GM18861 (cell line): ENCODE results near the gene ABCF1.

ENCODE experiments used
- ATAC-seq: cut with Tn5 transposase; IDR thresholded peaks from one replicate; pipeline ENCODE4 v1.9.1; 2021; ENCODE audit not compliant: unreplicated experiment

ABCF1 gene

DNA sequence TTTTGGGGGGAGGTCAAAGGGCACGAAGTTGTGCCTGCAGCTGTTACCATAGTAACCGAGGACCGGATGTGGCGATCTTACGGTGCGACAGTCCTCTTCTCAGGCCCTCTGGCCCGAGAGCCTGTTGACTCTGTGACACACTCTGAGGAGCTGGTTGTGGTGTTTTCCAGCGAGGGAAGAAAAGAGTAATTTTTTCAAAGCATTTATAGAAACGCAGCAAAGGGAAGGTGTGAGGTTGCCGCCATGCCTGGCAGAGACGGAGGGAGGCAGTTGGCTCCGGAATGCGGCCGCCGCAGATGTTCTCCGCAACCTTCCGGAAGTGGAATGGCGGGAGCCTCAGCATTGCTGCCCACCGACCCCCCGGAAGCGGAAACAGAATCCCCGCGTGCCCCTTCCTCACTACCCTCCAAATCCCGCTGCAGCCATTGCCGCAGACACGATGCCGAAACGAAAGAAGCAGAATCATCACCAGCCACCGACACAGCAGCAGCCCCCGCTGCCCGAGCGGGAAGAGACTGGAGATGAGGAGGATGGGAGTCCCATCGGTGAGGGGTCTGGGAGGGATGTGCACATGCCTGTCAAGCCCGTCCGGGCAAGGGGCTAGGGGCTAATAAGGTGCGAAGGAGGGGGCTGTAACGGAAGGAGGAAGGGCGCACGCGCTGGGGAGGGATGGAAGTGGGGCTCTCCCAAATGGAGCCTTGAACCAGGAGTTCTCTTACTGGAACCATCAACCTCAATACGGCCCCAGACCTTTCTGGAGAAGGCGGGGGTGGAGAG, 14.1 kb upstream of the ABCF1 start, which contains the start of gene PRR3:
Gene PRR3, plus strand, starts transcription at position 390 of the 777 bp plus-strand sequence. Its CDS starts 50 bp downstream, at position 440.
- ATAC-seq, result peak; percentile 55

- no peak for ATAC-seq
Observed at GRCh38 chr6:30557683-30557981, 13.6 kb upstream of the ABCF1 start.

DNA sequence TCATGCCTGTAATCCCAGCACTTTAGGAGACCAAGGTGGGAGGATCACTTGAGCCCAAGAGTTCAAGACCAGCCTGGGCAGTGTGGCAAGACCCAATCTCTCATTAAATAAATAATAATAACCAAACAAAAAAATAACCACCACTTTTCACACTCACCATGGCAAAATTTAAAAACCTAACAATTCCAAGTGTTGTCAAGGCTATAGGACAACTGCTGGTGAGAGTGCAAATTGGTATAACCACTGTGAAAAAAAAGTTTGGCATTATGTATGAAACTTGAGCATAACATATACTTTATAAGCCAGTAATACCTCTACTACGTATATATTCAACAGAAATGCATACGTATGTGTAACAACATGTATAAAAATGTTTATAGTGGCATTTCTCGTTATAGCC, 10.3 kb upstream of the ABCF1 start:
- ATAC-seq, result no peak

DNA sequence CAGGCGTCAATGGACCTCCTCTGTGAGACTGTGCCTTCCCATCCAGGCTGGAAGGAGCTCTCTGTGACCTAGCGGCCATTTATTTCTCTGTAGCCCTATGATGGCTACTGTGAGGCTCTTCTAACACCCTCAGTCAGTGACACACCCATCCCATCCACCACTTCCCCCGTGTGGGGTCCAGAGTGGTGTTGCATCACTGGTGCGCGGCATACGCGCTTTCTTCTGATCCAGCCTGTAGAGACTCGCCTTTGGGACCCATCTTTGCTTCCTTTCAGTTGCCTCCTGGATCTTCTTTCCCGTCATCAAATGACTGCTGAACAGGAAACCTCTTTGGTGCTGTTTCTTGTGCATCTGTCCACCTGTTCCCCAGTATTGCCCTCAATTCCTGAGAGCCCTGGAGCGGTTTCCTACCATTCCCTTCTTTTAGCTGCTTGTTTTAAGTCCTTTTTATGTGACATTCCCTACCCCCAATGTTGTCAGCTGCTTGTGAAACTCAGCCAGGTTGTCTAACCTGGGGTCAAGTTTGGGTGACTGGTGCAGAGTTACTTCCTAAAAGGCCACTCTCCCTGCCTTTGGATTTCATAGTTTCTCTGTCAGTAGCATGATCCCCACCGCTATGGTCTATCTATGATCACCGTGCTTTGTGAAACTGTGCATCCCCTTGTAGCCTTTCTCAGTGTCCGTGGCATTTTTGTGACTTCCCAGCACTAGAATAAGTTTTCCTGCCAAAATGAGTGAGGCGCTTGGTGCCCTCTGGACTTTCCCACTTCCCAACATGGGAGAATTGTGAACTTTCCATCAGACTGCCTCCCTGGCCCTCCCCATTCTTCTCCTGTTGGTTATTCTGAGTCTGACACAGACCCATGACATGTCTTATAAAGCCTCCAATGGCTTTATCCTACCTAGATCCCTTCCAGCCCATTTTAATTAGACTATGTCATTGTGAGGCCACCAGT, 8.5 kb upstream of the ABCF1 start:
- no peak for ATAC-seq

DNA sequence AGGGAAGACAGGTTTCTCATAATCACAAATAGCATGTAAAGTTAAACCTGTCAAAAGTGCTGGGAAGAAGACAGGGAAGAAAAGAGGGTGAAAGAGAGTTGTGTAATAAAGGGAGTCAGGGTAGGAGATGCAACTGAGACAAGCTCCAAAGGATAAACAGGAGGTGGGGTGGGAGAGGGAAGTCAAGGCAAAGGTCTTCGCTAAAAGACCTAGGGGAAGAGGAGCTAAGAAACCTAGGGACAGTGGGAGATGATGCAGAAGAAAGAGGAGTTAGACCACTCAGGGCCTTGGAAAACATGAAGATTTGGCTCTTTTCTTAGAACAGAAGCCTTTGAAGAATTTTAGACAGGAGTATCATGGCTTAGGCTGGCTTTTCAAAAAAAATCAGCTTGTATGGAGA, 7.1 kb upstream of the ABCF1 start:
- no peak for ATAC-seq

- no peak for ATAC-seq
Observed at GRCh38 chr6:30565772-30566171, 5.5 kb upstream of the ABCF1 start.

GRCh38 chr6:30568245-30568644, 3.0 kb upstream of the ABCF1 start:
- ATAC-seq, result no peak

GRCh38 chr6:30570263-30570662, 979 bp upstream of the ABCF1 start:
- no peak for ATAC-seq

DNA sequence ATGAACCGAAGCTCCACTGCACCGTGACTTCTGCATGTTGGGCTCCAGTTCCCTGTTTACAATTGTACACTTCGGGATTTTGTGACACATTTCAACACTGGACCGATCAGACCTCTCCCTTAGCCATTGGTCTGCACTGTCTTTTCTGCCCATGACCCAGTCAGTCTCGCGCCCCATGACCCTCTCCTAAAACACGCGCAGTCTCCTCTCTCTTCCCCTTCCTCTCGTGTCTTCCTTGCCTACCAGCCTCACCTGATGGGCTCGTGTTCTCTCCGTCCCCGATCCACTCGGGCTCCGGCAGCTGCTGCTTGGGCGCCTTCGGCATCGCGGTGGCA, 535 bp upstream of the ABCF1 start:
- peak; percentile 18 for ATAC-seq

- no peak for ATAC-seq
Observed at GRCh38 chr6:30571762-30572082, 480 bp downstream of the ABCF1 start.

DNA sequence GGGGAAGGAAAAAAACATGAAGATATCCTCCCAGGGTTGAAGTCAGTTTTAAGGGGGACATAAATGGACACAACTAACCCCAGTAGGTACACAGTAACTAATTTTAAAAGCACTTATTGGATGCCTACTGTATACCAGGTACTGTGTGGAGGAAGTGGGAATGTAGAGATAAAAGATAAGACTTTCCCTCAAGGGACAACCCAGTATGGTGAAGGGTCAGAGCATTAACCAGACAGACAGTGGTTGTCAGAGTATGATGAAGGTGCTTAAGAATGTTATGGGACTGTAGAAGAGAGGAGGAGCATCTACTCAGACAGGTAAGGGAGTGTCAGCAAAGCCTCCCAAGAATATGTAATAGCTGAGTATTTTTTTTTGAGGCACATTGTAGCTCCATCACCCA, 906 bp downstream of the ABCF1 start:
- no peak for ATAC-seq

GRCh38 chr6:30573113-30573512, 1.9 kb downstream of the ABCF1 start:
- no peak for ATAC-seq

DNA sequence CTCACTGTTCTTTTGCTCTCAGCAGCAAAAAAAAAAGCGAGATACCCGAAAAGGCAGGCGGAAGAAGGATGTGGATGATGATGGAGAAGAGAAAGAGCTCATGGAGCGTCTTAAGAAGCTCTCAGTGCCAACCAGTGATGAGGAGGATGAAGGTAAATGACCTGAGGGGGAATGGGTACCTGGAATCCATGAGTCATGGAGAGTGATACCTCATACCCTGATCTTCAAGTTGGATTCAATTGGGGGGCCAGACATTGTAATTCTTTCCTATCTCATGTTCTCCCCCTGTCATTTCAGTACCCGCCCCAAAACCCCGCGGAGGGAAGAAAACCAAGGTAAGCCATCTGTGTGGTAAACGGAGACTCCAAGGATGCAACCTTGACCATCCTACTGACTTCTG, 6.8 kb downstream of the ABCF1 start:
- no peak for ATAC-seq

- ATAC-seq, result no peak
Observed at GRCh38 chr6:30583921-30584320, 12.7 kb downstream of the ABCF1 start.

DNA sequence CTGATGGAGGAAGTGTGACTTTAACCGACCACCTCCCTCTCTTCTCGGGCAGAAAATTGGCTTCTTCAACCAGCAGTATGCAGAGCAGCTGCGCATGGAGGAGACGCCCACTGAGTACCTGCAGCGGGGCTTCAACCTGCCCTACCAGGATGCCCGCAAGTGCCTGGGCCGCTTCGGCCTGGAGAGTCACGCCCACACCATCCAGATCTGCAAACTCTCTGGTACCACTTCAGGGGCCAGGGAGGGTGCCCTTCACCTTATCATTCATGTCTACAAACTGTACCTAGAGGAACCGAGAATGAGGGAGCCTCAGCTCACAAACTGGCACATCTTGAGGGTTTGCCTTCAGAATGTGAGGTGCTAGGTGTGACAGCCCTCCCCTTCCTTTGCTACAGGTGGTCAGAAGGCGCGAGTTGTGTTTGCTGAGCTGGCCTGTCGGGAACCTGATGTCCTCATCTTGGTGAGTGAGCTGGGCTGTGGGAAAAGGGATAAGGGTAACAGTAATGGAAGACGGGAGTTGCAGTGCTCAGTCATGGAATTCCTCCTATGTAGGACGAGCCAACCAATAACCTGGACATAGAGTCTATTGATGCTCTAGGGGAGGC, 18.6 kb downstream of the ABCF1 start:
- ATAC-seq, result no peak

- no peak for ATAC-seq
Observed at GRCh38 chr6:30590509-30590908, 19.3 kb downstream of the ABCF1 start.

DNA sequence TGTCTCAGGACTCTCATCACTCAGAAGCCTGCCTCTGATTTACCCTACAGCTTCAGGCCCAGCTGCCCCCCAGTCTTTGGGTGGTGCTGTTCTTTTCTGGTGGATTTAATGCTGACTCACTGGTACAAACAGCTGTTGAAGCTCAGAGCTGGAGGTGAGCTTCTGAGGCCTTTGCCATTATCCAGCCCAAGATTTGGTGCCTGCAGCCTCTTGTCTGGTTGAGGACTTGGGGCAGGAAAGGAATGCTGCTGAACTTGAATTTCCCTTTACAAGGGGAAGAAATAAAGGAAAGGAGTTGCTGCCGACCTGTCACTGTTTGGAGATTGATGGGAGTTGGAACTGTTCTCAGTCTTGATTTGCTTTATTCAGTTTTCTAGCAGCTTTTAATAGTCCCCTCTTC, 19.8 kb downstream of the ABCF1 start:
- no peak for ATAC-seq

- ATAC-seq, result no peak
Observed at GRCh38 chr6:30592287-30592686, 21.0 kb downstream of the ABCF1 start.

GRCh38 chr6:30597315-30598144, 26.3 kb downstream of the ABCF1 start:
- ATAC-seq, result peak; percentile 39

- no peak for ATAC-seq
Observed at GRCh38 chr6:30598912-30599624, 27.8 kb downstream of the ABCF1 start.
